Smooth muscle cell (in vitro differentiated cells): ENCODE results near the gene TSPAN1. TPM values are rescaled to one million over a fixed set of nuclear protein-coding genes. Genes with fewer than 3 reads are reported as not detected.

Source experiments
- DNase-seq: peaks from one replicate; lab custom pipeline; 2025; ENCODE audit not compliant: unreplicated experiment; lab: John Stamatoyannopoulos, UW
- H2AFZ ChIP-seq: fragments of 200-600 bp; sonication (generic); 2 replicates; pipeline ENCODE4 v1.6.0; 2016; ENCODE audit warnings: antibody characterized with exemption, low read depth, mild to moderate bottlenecking
- H3F3A ChIP-seq: fragments of 200-600 bp; sonication (generic); 2 replicates; pipeline ENCODE4 v1.6.0; 2017; ENCODE audit warnings: antibody characterized with exemption, low read depth
- H3K27ac ChIP-seq: fragments of 200-600 bp; sonication (generic); 2 replicates; pipeline ENCODE4 v1.5.1; 2016; ENCODE audit warnings: low read depth, mild to moderate bottlenecking
- H3K27me3 ChIP-seq: fragments of 200-600 bp; sonication (generic); 2 replicates; pipeline ENCODE4 v1.6.1; 2016; ENCODE audit warnings: low read depth, mild to moderate bottlenecking
- H3K36me3 ChIP-seq: fragments of 200-600 bp; sonication (generic); 2 replicates; pipeline ENCODE4 v1.5.1; 2016; ENCODE audit warnings: low read depth
- H3K4me1 ChIP-seq: fragments of 200-600 bp; sonication (generic); 2 replicates; pipeline ENCODE4 v1.5.1; 2016; ENCODE audit warnings: low read depth
- H3K4me2 ChIP-seq: fragments of 200-600 bp; sonication (generic); 2 replicates; pipeline ENCODE4 v1.6.0; 2016; ENCODE audit warnings: mild to moderate bottlenecking
- H3K4me3 ChIP-seq: fragments of 200-600 bp; sonication (generic); 2 replicates; pipeline ENCODE4 v1.5.1; 2016; ENCODE audit warnings: mild to moderate bottlenecking
- H3K79me2 ChIP-seq: fragments of 200-600 bp; sonication (generic); 2 replicates; pipeline ENCODE4 v1.6.0; 2016; ENCODE audit warnings: low read depth, mild to moderate bottlenecking
- H3K9ac ChIP-seq: fragments of 200-600 bp; sonication (generic); 2 replicates; pipeline ENCODE4 v1.6.0; 2016; ENCODE audit warnings: low read depth
- H3K9me3 ChIP-seq: fragments of 200-600 bp; sonication (generic); replicated peaks from 2 replicates; pipeline ENCODE4 v1.5.1; 2016; ENCODE audit warnings: low read depth
- H4K20me1 ChIP-seq: fragments of 200-600 bp; sonication (generic); 2 replicates; pipeline ENCODE4 v1.6.0; 2016; ENCODE audit warnings: low read depth
- CTCF ChIP-seq: fragments of 200-600 bp; sonication (generic); IDR thresholded peaks from 2 replicates; pipeline ENCODE4 v1.5.1; 2017; ENCODE audit warnings: borderline replicate concordance, mild to moderate bottlenecking, antibody characterized with exemption; ENCODE audit not compliant: insufficient read depth, poor library complexity, severe bottlenecking
- WGBS: methylation state at CpG from one replicate; pipeline ENCODE4 v1.1.7; 2016; ENCODE audit warnings: low lambda C conversion rate; 5-methylcytosine and 5-hydroxymethylcytosine counted together
- polyA plus RNA-seq: library from polyadenylated mRNA; unstranded; fragments of >200 nt; fragmentation: Nextera tagmentation; extraction: Ambion mirVana; gene quantifications from 2 replicates; pipeline ENCODE4 v1.2.1, GENCODE V29; 2016
- total RNA-seq: library from RNA; depleted of rRNA; stranded (reverse); fragments of >200 nt; gene quantifications from 2 replicates; pipeline ENCODE4 v1.2.3, GENCODE V29; 2014

Gene TSPAN1
- total and polyA plus RNA-seq, 2 experiments from 2014 or later = 1.7 to 2.4 TPM

- Histone ChIP-seq H3K4me2 (no peak overlapping the region), H3F3A (no peaks in the 10 kb centered on the region), H3K4me1 (no peaks in the 10 kb centered on the region), H3K9ac (no peak overlapping the region), H3K27me3 (no peaks in the 10 kb centered on the region), H3K79me2 (no peaks in the 10 kb centered on the region), H3K36me3 (no peaks in the 10 kb centered on the region), H2AFZ (no peak overlapping the region), H4K20me1 (no peaks in the 10 kb centered on the region), H3K9me3 (no peaks in the 10 kb centered on the region), H3K27ac (no peak overlapping the region), H3K4me3 (no peak overlapping the region)
- no peak for DNase-seq
- 95% methylated on average over 2 of the region's 2 CpGs for WGBS
- TF ChIP-seq CTCF = no peak
Measured at GRCh38 chr1:46150085-46150484, 24.8 kb upstream of the TSPAN1 start.

GRCh38 chr1:46152016-46152415, 22.9 kb upstream of the TSPAN1 start:
- no peak for TF ChIP-seq CTCF

GRCh38 chr1:46153228-46153627, 21.7 kb upstream of the TSPAN1 start:
- Histone ChIP-seq H3K27ac (no peak overlapping the region), H3K4me1 (no peaks in the 10 kb centered on the region), H3K27me3 (no peaks in the 10 kb centered on the region), H3K9ac (no peak overlapping the region), H3F3A (no peaks in the 10 kb centered on the region), H3K4me2 (no peak overlapping the region), H3K9me3 (no peaks in the 10 kb centered on the region), H3K36me3 (no peaks in the 10 kb centered on the region), H2AFZ (no peak overlapping the region), H4K20me1 (no peaks in the 10 kb centered on the region), H3K4me3 (no peak overlapping the region), H3K79me2 (no peaks in the 10 kb centered on the region)
- TF ChIP-seq CTCF = no peak
- WGBS = 88% methylated on average over 1 of the region's 1 CpG
- DNase-seq = no peak

More at GRCh38 chr1:46152016-46152415, 22.9 kb upstream of the TSPAN1 start:
- H3K36me3 ChIP-seq = no peaks in the 10 kb centered on the region
- no peak overlapping the region for H3K9ac ChIP-seq
- H3K4me3 ChIP-seq = no peak overlapping the region
- H4K20me1 ChIP-seq = no peaks in the 10 kb centered on the region
- no peaks in the 10 kb centered on the region for H3K79me2 ChIP-seq
- no peaks in the 10 kb centered on the region for H3F3A ChIP-seq
- no peak overlapping the region for H3K4me2 ChIP-seq
- no peak overlapping the region for H2AFZ ChIP-seq
- no peaks in the 10 kb centered on the region for H3K4me1 ChIP-seq
- H3K27ac ChIP-seq = peak overlapping the region; percentile 31
- H3K27me3 ChIP-seq = no peaks in the 10 kb centered on the region
- WGBS = 79% methylated on average over 3 of the region's 3 CpGs
- no peak for DNase-seq
- H3K9me3 ChIP-seq = no peaks in the 10 kb centered on the region

GRCh38 chr1:46153732-46154131, 21.2 kb upstream of the TSPAN1 start:
- Histone ChIP-seq H3F3A (no peaks in the 10 kb centered on the region), H3K27ac (no peak overlapping the region), H3K36me3 (no peaks in the 10 kb centered on the region), H3K9me3 (no peaks in the 10 kb centered on the region), H3K9ac (no peak overlapping the region), H3K27me3 (no peaks in the 10 kb centered on the region), H3K79me2 (no peaks in the 10 kb centered on the region), H2AFZ (no peak overlapping the region), H3K4me1 (no peaks in the 10 kb centered on the region), H3K4me3 (no peak overlapping the region), H4K20me1 (no peaks in the 10 kb centered on the region), H3K4me2 (no peak overlapping the region)
- no peak for DNase-seq
- TF ChIP-seq CTCF = no peak
- WGBS = 94% methylated on average over 1 of the region's 1 CpG
